Measurements from ENCODE around the gene NEK1. TPM values are rescaled to one million over a fixed set of nuclear protein-coding genes. Genes with fewer than 3 reads are reported as not detected.

The NEK1 gene
- total and polyA plus RNA-seq, 2 of the 4 experiments (the other 2 are of a cell fraction): 3.3 to 3.9 TPM

- no peak overlapping the region for H3K23ac ChIP-seq (ENCODE audit: low read depth, low read length)
- no peak overlapping the region for H3K56ac ChIP-seq (ENCODE audit: extremely low read depth, insufficient read depth, low read length)
- no peak overlapping the region for H4K8ac ChIP-seq (ENCODE audit: low read depth in 2 of 2, low read length in 2 of 2)
- no TSS peak for BruUV-seq (replicated peaks)
- H3K9ac ChIP-seq (ENCODE audit: low read depth, low read length): no peak overlapping the region
- H3K9me3 ChIP-seq (ENCODE audit: control insufficient read depth, insufficient read depth, low read length): no peaks in the 10 kb centered on the region
- H4K5ac ChIP-seq (ENCODE audit: low read depth, low read length): no peak overlapping the region
- H3K14ac ChIP-seq (replicated peaks; ENCODE audit: low read depth, low read length): no peak overlapping the region
- no peak overlapping the region for H2AK9ac ChIP-seq (replicated peaks; ENCODE audit: low read depth, low read length, poor library complexity)
- in situ Hi-C loops (cut with MboI; ENCODE audit: low sequenced_read_pairs) (no loop called here), intact Hi-C loops (cut with micrococcal nuclease) (no loop called here), dilution Hi-C loops (cut with HindIII; ENCODE audit: low sequenced_read_pairs, unreplicated experiment) (no loop called here)
- no peak overlapping the region for H3K27ac ChIP-seq (ENCODE audit: insufficient read depth, low read length)
- H3K18ac ChIP-seq (ENCODE audit: low read depth, low read length): no peak overlapping the region
- no peak overlapping the region for H2AK5ac ChIP-seq (ENCODE audit: low read depth, low read length)
- ATAC-seq (ENCODE audit: low read depth): peak; percentile 88
- no peak overlapping the region for H2BK120ac ChIP-seq (ENCODE audit: low read depth, low read length)
- H3K4me2 ChIP-seq (ENCODE audit: low read depth, low read length): peak overlapping the region; percentile 50; the same call in 1 of the 2 replicates
- TF ChIP-seq ELK1 (IDR thresholded peaks at IDR 0.05; ENCODE audit: borderline replicate concordance, low read depth, low read length) (no peak), POLR2A (IDR thresholded peaks at IDR 0.05; ENCODE audit: low read depth, low read length) (no peak), CHD1 (IDR thresholded peaks at IDR 0.05; ENCODE audit: low read depth, low read length) (no peak), RFX5 (IDR thresholded peaks at IDR 0.05; ENCODE audit: low read depth, low read length) (no peak), MAFK (IDR thresholded peaks at IDR 0.05; ENCODE audit: low read depth, low read length) (no peak), MXI1 (IDR thresholded peaks at IDR 0.05; ENCODE audit: borderline replicate concordance, low read depth, low read length) (no peak), RCOR1 (IDR thresholded peaks at IDR 0.05; ENCODE audit: insufficient replicate concordance, low read length) (no peak), FOS (IDR thresholded peaks at IDR 0.05; ENCODE audit: low read depth, low read length) (no peak), BHLHE40 (IDR thresholded peaks at IDR 0.05; ENCODE audit: low read depth, low read length) (no peak)
- H3K9me1 ChIP-seq (ENCODE audit: insufficient read depth, low read length): no peaks in the 10 kb centered on the region
- H4K20me1 ChIP-seq (ENCODE audit: insufficient read depth, low read length): no peaks in the 10 kb centered on the region
- no peaks in the 10 kb centered on the region for H3K4me1 ChIP-seq (ENCODE audit: control insufficient read depth, insufficient read depth, low read length)
- ChIA-PET POLR2A (ENCODE audit: unreplicated experiment) (no interaction called here), CTCF (no interaction called here)
- H2BK20ac ChIP-seq (ENCODE audit: low read depth, low read length): no peak overlapping the region
- peak; percentile 45 for DNase-seq
- no peaks in the 10 kb centered on the region for H3K79me1 ChIP-seq (ENCODE audit: low read depth in 1 of 2, low read length in 2 of 2)
- no peak overlapping the region for H2BK5ac ChIP-seq (ENCODE audit: low read depth, low read length, poor library complexity, severe bottlenecking)
- H4K91ac ChIP-seq (ENCODE audit: insufficient read depth, low read depth, low read length): no peak overlapping the region
- peaks cover 2% of the 10 kb centered on the region; the same call in 1 of the 2 replicates for H3K36me3 ChIP-seq (ENCODE audit: control insufficient read depth, insufficient read depth, low read length)
- H2BK15ac ChIP-seq (ENCODE audit: low read depth, low read length): no peak overlapping the region
- H2AFZ ChIP-seq (replicated peaks; ENCODE audit: low read length, poor library complexity): no peak overlapping the region
- no peak overlapping the region for H3K4me3 ChIP-seq (ENCODE audit: insufficient read depth, low read depth, low read length)
- no peaks in the 10 kb centered on the region for H3K27me3 ChIP-seq (ENCODE audit: control insufficient read depth, insufficient read depth, low read length)
- no peak overlapping the region for H3K4ac ChIP-seq (ENCODE audit: low read depth, low read length)
These were observed 71.6 kb downstream of the NEK1 start for GRCh38 chr4:169540774-169541173.

Measured in IMR-90 (cell line).